GM12864 (cell line): ENCODE results near the gene OR1K1.
A peak's percentile ranks its signal among the peaks of the same experiment; 100 is the strongest.
"Not testable (repeated sequence)": the region's sequence is repeated elsewhere in the genome, so short reads cannot be mapped to it uniquely, and the experiment has no call there.

ENCODE experiments used
- DNase-seq: peaks from one replicate; pipeline ENCODE4 v3.0.0-alpha.2; 2011; ENCODE audit warnings: low read depth
- H3K4me3 ChIP-seq: 2 replicates; pipeline ENCODE4 v1.5.1; 2011; ENCODE audit warnings: mild to moderate bottlenecking, low read depth, low read length, control low read depth
- CTCF ChIP-seq: IDR thresholded peaks from 2 replicates; pipeline ENCODE4 v1.5.1; 2011; ENCODE audit warnings: low read depth, mild to moderate bottlenecking, moderate library complexity, low read length, control low read depth, inconsistent platforms; ENCODE audit errors: missing control alignments

Gene OR1K1

DNA sequence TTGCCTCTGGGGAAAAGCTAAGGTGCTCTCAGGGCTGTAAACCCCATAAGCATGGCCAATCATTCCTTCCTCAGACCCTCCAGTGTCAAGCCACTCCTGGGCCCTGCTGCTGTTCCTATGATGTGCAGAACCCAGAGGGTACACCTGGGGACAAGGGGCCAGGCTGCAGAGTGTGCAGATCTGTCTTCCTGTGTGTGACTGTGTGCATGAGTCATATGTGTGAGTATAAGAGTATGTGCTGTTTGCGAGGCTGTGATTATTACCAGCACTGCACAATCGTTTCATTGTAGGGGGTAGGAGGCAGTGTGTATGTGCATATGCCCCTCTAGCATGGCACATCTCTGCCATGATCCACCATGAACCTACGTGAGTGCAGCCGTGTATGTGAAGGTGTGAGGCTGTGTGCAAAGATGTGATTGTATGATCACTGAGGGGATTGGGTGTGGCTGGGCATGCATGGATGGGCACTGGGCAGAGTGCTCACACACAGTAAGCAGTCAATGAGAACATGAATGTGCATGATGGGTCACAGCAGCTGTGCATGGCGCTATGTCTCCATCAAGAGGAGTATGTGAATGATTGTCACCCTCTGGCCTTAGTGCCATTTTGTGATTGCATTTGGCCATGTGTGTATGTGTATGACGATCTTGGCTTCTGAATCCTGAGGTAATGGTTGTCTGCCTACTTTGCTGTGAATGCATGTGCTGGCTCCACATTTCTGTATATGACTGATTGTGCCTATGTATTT, 2.4 kb upstream of the OR1K1 start:
- no peak overlapping the region for H3K4me3 ChIP-seq
- no peak for TF ChIP-seq CTCF
- DNase-seq: no peak

DNA sequence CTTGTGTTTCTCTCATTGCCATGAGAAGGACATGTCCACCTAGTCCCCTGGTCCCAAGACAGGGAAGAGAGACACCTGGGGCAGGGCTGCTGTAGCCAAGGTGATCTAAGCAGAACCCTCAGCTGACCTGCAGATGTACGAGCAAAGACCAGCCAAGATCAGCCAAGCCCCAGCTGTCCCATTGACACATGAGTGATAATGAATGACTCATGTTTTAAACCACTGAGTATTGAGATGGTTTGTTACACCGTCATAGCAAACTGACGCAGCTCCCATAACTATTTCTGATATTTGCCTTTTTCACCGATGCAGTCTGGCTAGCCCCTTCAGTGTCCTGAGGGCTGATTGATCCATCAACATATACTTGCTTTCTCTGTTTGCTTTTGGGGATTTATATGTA, 6.7 kb downstream of the OR1K1 start:
- no peak for TF ChIP-seq CTCF
- no peak overlapping the region for H3K4me3 ChIP-seq
- no peak for DNase-seq

GRCh38 chr9:122807271-122807900, 7.5 kb downstream of the OR1K1 start:
- TF ChIP-seq CTCF: no peak
- H3K4me3 ChIP-seq: no peak overlapping the region
- DNase-seq: no peak

GRCh38 chr9:122808141-122808540, 8.2 kb downstream of the OR1K1 start:
- no peak for DNase-seq
- H3K4me3 ChIP-seq: no peak overlapping the region
- no peak for TF ChIP-seq CTCF

- not testable (repeated sequence) for DNase-seq, H3K4me3 ChIP-seq
Observed at GRCh38 chr9:122809261-122809660, 9.3 kb downstream of the OR1K1 start.

- H3K4me3 ChIP-seq: no peak overlapping the region
- peak; percentile 59 for TF ChIP-seq CTCF
- DNase-seq: peak; percentile 40
Observed at GRCh38 chr9:122810306-122810946, 10.5 kb downstream of the OR1K1 start.

DNA sequence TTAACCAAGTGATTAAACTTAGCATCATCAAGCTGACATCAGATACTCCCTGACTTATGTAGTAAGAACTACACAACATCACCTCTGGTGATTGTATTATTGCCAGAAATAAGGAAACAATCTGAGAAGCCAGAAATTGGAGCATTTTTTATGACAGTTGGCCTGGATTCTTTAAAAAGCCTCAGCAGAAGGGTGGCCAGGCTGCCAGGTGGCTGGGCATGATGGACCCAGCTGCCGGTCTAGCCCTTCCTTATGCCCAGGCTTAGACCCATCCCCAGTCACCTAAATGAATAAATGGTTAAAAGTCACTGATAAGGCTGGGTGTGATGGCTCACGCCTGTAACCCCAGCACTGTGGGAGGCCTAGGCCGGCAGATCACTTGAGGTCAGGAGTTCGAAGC, 12.8 kb downstream of the OR1K1 start:
- TF ChIP-seq CTCF: no peak
- no peak overlapping the region for H3K4me3 ChIP-seq
- no peak for DNase-seq
